ENCODE data around the gene ZGRF1. TPM values are rescaled to one million over a fixed set of nuclear protein-coding genes. Genes with fewer than 3 reads are reported as not detected.
"Not testable (repeated sequence)": the region's sequence is repeated elsewhere in the genome, so short reads cannot be mapped to it uniquely, and the experiment has no call there.

Gene ZGRF1
- total and polyA plus RNA-seq, 7 donors, result 0.46 to 5.3 (median 3.6) TPM

GRCh38 chr4:112616984-112617383, 19.7 kb downstream of the ZGRF1 start:
- Histone ChIP-seq H3K4me3 (no peak overlapping the region), H3K27ac (no peak overlapping the region), H3K4me1 (no peaks in the 10 kb centered on the region), H3K36me3 (no peaks in the 10 kb centered on the region), H3K27me3 (no peaks in the 10 kb centered on the region), H3K9me3 (no peaks in the 10 kb centered on the region)
- DNase-seq, result no peak
- intact Hi-C loops (cut with DNase I), result no loop called here
- no peak for TF ChIP-seq EP300 (IDR thresholded peaks at IDR 0.05)
- TF ChIP-seq CTCF (IDR thresholded peaks at IDR 0.05), result no peak
- TF ChIP-seq POLR2A (IDR thresholded peaks at IDR 0.05), result no peak
- no peak for TF ChIP-seq POLR2AphosphoS5 (IDR thresholded peaks at IDR 0.05)
- 94 to 97% methylated on average over 2 of the region's 2 CpGs for WGBS, 2 donors

DNA sequence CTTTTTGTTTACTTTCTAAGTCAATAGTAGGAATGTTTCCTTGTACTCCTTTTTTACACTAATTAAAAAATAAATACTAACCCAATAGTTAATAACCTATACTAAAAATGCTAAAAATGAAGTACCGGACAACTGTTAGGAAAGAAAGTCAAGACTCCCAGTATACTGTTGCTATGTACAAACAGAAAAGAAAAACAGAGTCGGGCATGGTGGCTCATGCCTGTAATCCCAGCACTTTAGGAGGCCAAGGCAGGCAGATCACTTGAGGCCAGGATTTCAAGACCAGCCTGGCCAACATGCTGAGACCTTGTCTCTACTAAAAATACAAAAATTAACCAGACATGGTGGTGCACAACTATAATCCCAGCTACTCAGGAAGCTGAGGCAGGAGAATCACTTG, 23.9 kb downstream of the ZGRF1 start:
- H3K4me3 ChIP-seq; H3K27me3 ChIP-seq; H3K36me3 ChIP-seq; DNase-seq; intact Hi-C loops (cut with DNase I); H3K9me3 ChIP-seq; H3K4me1 ChIP-seq: not testable (repeated sequence)
- WGBS, 2 donors, result 71 to 81% methylated on average over 2 of the region's 2 CpGs
- H3K27ac ChIP-seq, result peak overlapping the region in 1 of 4 donors; percentile 36

GRCh38 chr4:112604589-112604988, 32.1 kb downstream of the ZGRF1 start:
- no peak for DNase-seq
- no peak overlapping the region for H3K27ac ChIP-seq
- H3K4me3 ChIP-seq, result no peak overlapping the region
- H3K27me3 ChIP-seq, result no peaks in the 10 kb centered on the region
- no peaks in the 10 kb centered on the region for H3K9me3 ChIP-seq
- peaks cover 0 to 10% (median 0%) of the 10 kb centered on the region in 4 donors for H3K36me3 ChIP-seq
- TF ChIP-seq CTCF (IDR thresholded peaks at IDR 0.05) (peak in 2 of 4 experiments; percentile 20 to 48), EP300 (IDR thresholded peaks at IDR 0.05) (no peak)
- intact Hi-C loops (cut with DNase I), result loop anchor here (10.0 kb wide), 2 partner anchors 280 to 500 kb away; no protein-coding TSS in a partner anchor
- no peaks in the 10 kb centered on the region for H3K4me1 ChIP-seq

DNA sequence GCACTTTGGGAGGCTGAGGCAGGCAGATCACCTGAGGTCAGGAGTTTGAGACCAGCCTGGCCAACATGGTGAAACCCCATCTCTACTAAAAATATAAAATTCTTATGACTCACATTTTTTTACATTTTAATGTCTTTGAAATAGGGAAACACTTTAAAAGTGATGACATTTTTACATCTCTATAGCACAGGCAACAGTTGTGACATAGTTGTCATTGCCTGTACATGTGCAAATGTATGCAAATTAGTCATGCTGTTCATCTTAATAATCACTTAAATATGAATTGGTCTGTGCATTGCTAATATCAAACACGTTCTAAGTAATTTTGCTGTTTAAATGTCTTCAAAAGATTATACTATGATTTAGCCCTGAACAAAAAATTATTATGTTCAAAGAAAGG, 41.7 kb downstream of the ZGRF1 start:
- TF ChIP-seq POLR2AphosphoS5 (IDR thresholded peaks at IDR 0.05), result no peak
- no peak for TF ChIP-seq EP300 (IDR thresholded peaks at IDR 0.05)
- TF ChIP-seq CTCF (IDR thresholded peaks at IDR 0.05), result no peak
- TF ChIP-seq POLR2A (IDR thresholded peaks at IDR 0.05), result no peak
- Histone ChIP-seq H3K4me3 (no peak overlapping the region), H3K27me3 (no peaks in the 10 kb centered on the region), H3K36me3 (no peaks in the 10 kb centered on the region), H3K27ac (no peak overlapping the region), H3K4me1 (no peaks in the 10 kb centered on the region), H3K9me3 (no peaks in the 10 kb centered on the region)
- intact Hi-C loops (cut with DNase I), result no loop called here
- WGBS, 2 donors, result 97 to 99% methylated on average over 1 of the region's 1 CpG
- no peak for DNase-seq

GRCh38 chr4:112593438-112594133, 43.1 kb downstream of the ZGRF1 start:
- WGBS, 2 donors, result 97 to 99% methylated on average over 5 of the region's 5 CpGs
- DNase-seq, result no peak
- intact Hi-C loops (cut with DNase I), result no loop called here
- Histone ChIP-seq H3K27me3 (no peaks in the 10 kb centered on the region), H3K4me3 (no peak overlapping the region), H3K36me3 (no peaks in the 10 kb centered on the region), H3K9me3 (no peaks in the 10 kb centered on the region), H3K4me1 (no peaks in the 10 kb centered on the region), H3K27ac (no peak overlapping the region)
- TF ChIP-seq EP300 (IDR thresholded peaks at IDR 0.05) (no peak), POLR2AphosphoS5 (IDR thresholded peaks at IDR 0.05) (no peak), CTCF (IDR thresholded peaks at IDR 0.05) (no peak), POLR2A (IDR thresholded peaks at IDR 0.05) (no peak)

Measured in sigmoid colon (tissue), 7 donors.